HEK293T (cell line): Measurements from ENCODE around the gene STK4.

ENCODE experiments used
- ARNT ChIP-seq: fragments of 450-650 bp; IDR thresholded peaks from 2 replicates; pipeline ENCODE4 v1.6.1; 2017; ENCODE audit warnings: mild to moderate bottlenecking
- BHLHE40 ChIP-seq: fragments of 450-650 bp; IDR thresholded peaks from 2 replicates; pipeline ENCODE4 v1.6.1; 2016; ENCODE audit warnings: mild to moderate bottlenecking, moderate library complexity, borderline replicate concordance
- CTBP1 ChIP-seq: fragments of 450-650 bp; IDR thresholded peaks from 2 replicates; pipeline ENCODE4 v1.6.1; 2016; ENCODE audit warnings: borderline replicate concordance
- ELF4 ChIP-seq: fragments of 450-650 bp; IDR thresholded peaks from 2 replicates; pipeline ENCODE4 v1.6.1; 2017; ENCODE audit warnings: antibody characterized with exemption
- FOXA1 ChIP-seq: fragments of 450-650 bp; IDR thresholded peaks from 2 replicates; pipeline ENCODE4 v1.6.1; 2016; ENCODE audit warnings: mild to moderate bottlenecking
- FOXK2 ChIP-seq: fragments of 450-650 bp; IDR thresholded peaks from 2 replicates; pipeline ENCODE4 v1.6.1; 2016; ENCODE audit warnings: mild to moderate bottlenecking
- FOXM1 ChIP-seq: fragments of 450-650 bp; IDR thresholded peaks from 2 replicates; pipeline ENCODE4 v1.6.1; 2017; ENCODE audit warnings: mild to moderate bottlenecking, borderline replicate concordance
- HDGF ChIP-seq: fragments of 450-650 bp; IDR thresholded peaks from 2 replicates; pipeline ENCODE4 v1.6.1; 2017; ENCODE audit warnings: antibody characterized with exemption, borderline replicate concordance
- LEF1 ChIP-seq: fragments of 450-650 bp; IDR thresholded peaks from 2 replicates; pipeline ENCODE4 v1.6.1; 2017; ENCODE audit warnings: mild to moderate bottlenecking, borderline replicate concordance
- NFRKB ChIP-seq: fragments of 450-650 bp; IDR thresholded peaks from 2 replicates; pipeline ENCODE4 v1.6.1; 2016; ENCODE audit warnings: mild to moderate bottlenecking, moderate library complexity
- SP1 ChIP-seq: fragments of 450-650 bp; IDR thresholded peaks from 2 replicates; pipeline ENCODE4 v1.6.1; 2017
- SUZ12 ChIP-seq: fragments of 450-650 bp; IDR thresholded peaks from 2 replicates; pipeline ENCODE4 v1.6.1; 2016; ENCODE audit warnings: mild to moderate bottlenecking
- TARDBP ChIP-seq: fragments of 450-650 bp; IDR thresholded peaks from 2 replicates; pipeline ENCODE4 v1.6.1; 2016
- ZNF384 ChIP-seq: fragments of 450-650 bp; IDR thresholded peaks from 2 replicates; pipeline ENCODE4 v1.6.1; 2016

DNA sequence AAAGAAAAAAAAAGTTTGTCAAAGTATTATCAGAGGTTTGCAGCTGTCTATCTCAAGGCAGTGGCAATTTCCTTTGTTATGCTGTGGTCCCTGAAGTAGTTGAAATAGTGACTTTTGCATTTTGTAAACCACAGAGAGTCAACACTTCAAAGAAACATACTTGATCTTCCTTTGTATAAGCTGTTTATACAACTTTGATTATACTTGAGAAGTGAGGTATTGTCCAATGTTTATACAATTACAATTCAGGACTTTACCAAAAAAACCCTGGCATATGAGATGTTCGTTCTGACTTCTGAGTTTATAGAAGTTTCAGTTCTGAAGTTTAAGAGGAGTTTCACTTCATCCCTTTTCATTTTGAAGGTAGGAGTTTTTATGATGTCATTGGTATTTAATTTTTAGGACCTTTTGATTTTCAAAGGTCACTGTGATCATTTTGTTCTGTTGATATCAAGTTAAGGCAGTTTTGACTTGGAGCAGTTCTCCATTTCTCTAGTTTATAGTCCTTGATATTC is 4.0 kb downstream of the STK4 start:
- TF ChIP-seq SUZ12, result no peak
- TF ChIP-seq FOXM1, result no peak
- TF ChIP-seq HDGF, result no peak
- no peak for TF ChIP-seq SP1
- no peak for TF ChIP-seq FOXK2
- TF ChIP-seq TARDBP, result no peak
- TF ChIP-seq BHLHE40, result no peak
- no peak for TF ChIP-seq ARNT
- TF ChIP-seq CTBP1, result no peak
- TF ChIP-seq ZNF384, result no peak
- TF ChIP-seq ELF4, result no peak
- no peak for TF ChIP-seq LEF1
- no peak for TF ChIP-seq NFRKB
- no peak for TF ChIP-seq FOXA1
